ENCODE measurements around the gene SYT1.
"Not testable (repeated sequence)": the region's sequence is repeated elsewhere in the genome, so short reads cannot be mapped to it uniquely, and the experiment has no call there.

Gene SYT1

GRCh38 chr12:79156846-79157463, 292.4 kb downstream of the SYT1 start:
- DNase-seq = no peak

- DNase-seq = no peak
Observed at GRCh38 chr12:79161249-79161934, 296.8 kb downstream of the SYT1 start.

GRCh38 chr12:79162147-79162772, 297.7 kb downstream of the SYT1 start:
- no peak for DNase-seq

- no peak for DNase-seq
Observed at GRCh38 chr12:79162948-79163347, 298.4 kb downstream of the SYT1 start.

GRCh38 chr12:79164890-79165289, 300.3 kb downstream of the SYT1 start:
- no peak for DNase-seq

GRCh38 chr12:79168687-79169086, 304.1 kb downstream of the SYT1 start:
- no peak for DNase-seq

- DNase-seq = no peak
Observed at GRCh38 chr12:79174626-79175025, 310.1 kb downstream of the SYT1 start.

GRCh38 chr12:79183003-79183402, 318.4 kb downstream of the SYT1 start:
- no peak for DNase-seq

GRCh38 chr12:79183926-79184325, 319.4 kb downstream of the SYT1 start:
- DNase-seq = no peak

- peak; percentile 49 for DNase-seq
Observed at GRCh38 chr12:79186506-79186905, 321.9 kb downstream of the SYT1 start.

- DNase-seq = peak; percentile 92
Observed at GRCh38 chr12:79187032-79187431, 322.5 kb downstream of the SYT1 start.

- DNase-seq = no peak
Observed at GRCh38 chr12:79191391-79191790, 326.8 kb downstream of the SYT1 start.

GRCh38 chr12:79194595-79194994, 330.0 kb downstream of the SYT1 start:
- no peak for DNase-seq

- peak; percentile 19 for DNase-seq
Observed at GRCh38 chr12:79199166-79199565, 334.6 kb downstream of the SYT1 start.

GRCh38 chr12:79200176-79200575, 335.6 kb downstream of the SYT1 start:
- DNase-seq = peak; percentile 93

GRCh38 chr12:79203058-79203647, 338.6 kb downstream of the SYT1 start:
- peak; percentile 18 for DNase-seq

- DNase-seq = no peak
Observed at GRCh38 chr12:79206871-79207270, 342.3 kb downstream of the SYT1 start.

- DNase-seq = not testable (repeated sequence)
Observed at GRCh38 chr12:79210403-79210802, 345.8 kb downstream of the SYT1 start.

- no peak for DNase-seq
Observed at GRCh38 chr12:79217306-79217705, 352.7 kb downstream of the SYT1 start.

- no peak for DNase-seq
Observed at GRCh38 chr12:79223210-79223609, 358.6 kb downstream of the SYT1 start.

- DNase-seq = no peak
Observed at GRCh38 chr12:79223761-79224160, 359.2 kb downstream of the SYT1 start.

GRCh38 chr12:79227091-79227490, 362.5 kb downstream of the SYT1 start:
- DNase-seq = no peak

- DNase-seq = no peak
Observed at GRCh38 chr12:79227646-79228045, 363.1 kb downstream of the SYT1 start.

- peak; percentile 76 for DNase-seq
Observed at GRCh38 chr12:79233341-79233781, 368.8 kb downstream of the SYT1 start.
